ENCODE data around the gene BDH1. TPM values are rescaled to one million over a fixed set of nuclear protein-coding genes. Genes with fewer than 3 reads are reported as not detected.

Gene BDH1
- polyA plus RNA-seq, 1 donor from 2014 or later: 12.9 TPM

DNA sequence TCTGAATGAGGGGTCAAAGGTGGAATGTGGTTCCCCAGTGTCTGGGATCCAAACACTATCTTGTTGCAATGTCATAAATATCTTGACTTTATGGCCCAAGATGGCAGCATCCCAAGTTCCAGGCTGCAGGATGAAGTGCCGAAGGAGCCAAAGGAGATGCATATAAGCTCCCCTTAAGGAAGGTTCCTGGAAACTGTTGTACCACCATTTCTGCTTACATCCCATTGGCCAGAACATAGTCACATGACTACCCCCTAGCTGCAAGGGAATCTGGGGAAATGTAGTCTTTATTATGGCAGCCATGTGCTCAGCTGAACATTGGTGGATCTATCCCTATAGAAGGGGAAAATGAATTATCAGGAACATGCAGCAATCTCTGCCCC lies 54.3 kb downstream of the BDH1 start:
- Histone ChIP-seq H3K9me2 (ENCODE audit: insufficient read depth, low read length) (no peaks in the 10 kb centered on the region), H3K4me2 (ENCODE audit: low read length) (no peak overlapping the region), H3K4me3 (ENCODE audit: low read length) (no peak overlapping the region), H3K27ac (ENCODE audit: low read length) (no peak overlapping the region), H3F3A (ENCODE audit: insufficient read depth, low read length, poor library complexity, severe bottlenecking) (no peaks in the 10 kb centered on the region), H4K20me1 (ENCODE audit: insufficient read depth) (no peaks in the 10 kb centered on the region), H2AFZ (ENCODE audit: low read depth, low read length) (peak overlapping the region; percentile 15), H3K27me3 (ENCODE audit: insufficient read depth, low read depth, low read length) (no peaks in the 10 kb centered on the region), H3K9me3 (ENCODE audit: low read length) (no peaks in the 10 kb centered on the region), H3K9ac (ENCODE audit: low read length) (no peak overlapping the region), H3K79me2 (replicated peaks; ENCODE audit: insufficient read depth, low read length) (no peaks in the 10 kb centered on the region), H3K36me3 (ENCODE audit: insufficient read depth, low read length) (no peaks in the 10 kb centered on the region)
- TF ChIP-seq POLR2AphosphoS5 (IDR thresholded peaks at IDR 0.05): no peak
- TF ChIP-seq RAD21 (conservative IDR thresholded peaks at IDR 0.05): no peak

DNA sequence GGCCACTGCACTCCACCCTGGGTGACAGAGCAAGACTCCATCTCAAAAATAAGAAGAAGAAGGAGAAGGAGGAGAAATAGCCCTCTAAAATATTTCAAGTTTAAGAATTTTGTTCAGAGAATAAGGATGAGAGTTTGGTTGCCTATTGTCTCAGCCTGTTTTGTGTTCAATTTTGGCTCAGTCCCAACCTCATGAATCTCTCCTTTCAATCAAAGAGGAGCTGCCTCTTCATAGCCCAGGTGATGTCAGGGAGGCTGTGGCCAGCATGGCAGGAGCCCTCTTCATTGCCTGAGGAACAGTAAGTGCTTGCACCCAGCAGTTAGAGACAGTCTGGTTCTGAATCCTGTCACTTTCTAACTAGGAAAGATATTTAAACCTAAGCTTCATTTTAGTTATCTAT lies 55.0 kb downstream of the BDH1 start:
- no peak overlapping the region for H3K4me3 ChIP-seq (ENCODE audit: low read length)
- no peaks in the 10 kb centered on the region for H3K36me3 ChIP-seq (ENCODE audit: insufficient read depth, low read length)
- no peak for TF ChIP-seq EZH2 (IDR thresholded peaks at IDR 0.05; ENCODE audit: borderline replicate concordance, insufficient read depth, low read length, poor library complexity, severe bottlenecking)
- no peak for TF ChIP-seq RAD21 (conservative IDR thresholded peaks at IDR 0.05)
- H3K4me2 ChIP-seq (ENCODE audit: low read length): no peak overlapping the region
- H3K27me3 ChIP-seq (ENCODE audit: insufficient read depth, low read depth, low read length): no peaks in the 10 kb centered on the region
- H4K20me1 ChIP-seq (ENCODE audit: insufficient read depth): no peaks in the 10 kb centered on the region
- H3K79me2 ChIP-seq (replicated peaks; ENCODE audit: insufficient read depth, low read length): no peaks in the 10 kb centered on the region
- no peaks in the 10 kb centered on the region for H3F3A ChIP-seq (ENCODE audit: insufficient read depth, low read length, poor library complexity, severe bottlenecking)
- no peaks in the 10 kb centered on the region for H3K9me3 ChIP-seq (ENCODE audit: low read length)
- H3K27ac ChIP-seq (ENCODE audit: low read length): no peak overlapping the region
- no peaks in the 10 kb centered on the region for H3K9me2 ChIP-seq (ENCODE audit: insufficient read depth, low read length)
- H3K9ac ChIP-seq (ENCODE audit: low read length): no peak overlapping the region
- H2AFZ ChIP-seq (ENCODE audit: low read depth, low read length): no peak overlapping the region

DNA sequence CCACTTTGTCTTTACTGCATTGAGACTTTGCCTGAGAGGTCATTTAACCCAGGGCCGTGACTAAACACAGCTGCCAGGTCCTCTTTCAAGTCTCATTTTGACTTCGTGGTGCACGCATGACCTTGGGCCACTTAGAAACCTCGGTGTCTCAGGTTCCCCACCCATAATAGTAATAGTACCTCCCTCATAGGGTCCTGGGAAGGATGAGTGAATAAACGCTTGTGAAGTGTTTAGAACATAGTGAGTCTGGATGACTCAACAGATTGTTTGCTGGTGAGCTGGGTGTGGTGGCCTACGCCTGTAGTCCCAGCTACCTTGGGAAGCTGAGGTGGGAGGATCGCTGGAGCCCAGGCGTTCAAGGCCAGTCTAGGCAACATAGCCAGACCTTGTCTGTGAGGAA lies 56.3 kb downstream of the BDH1 start:
- Histone ChIP-seq H3K9me2 (ENCODE audit: insufficient read depth, low read length) (no peaks in the 10 kb centered on the region), H4K20me1 (ENCODE audit: insufficient read depth) (no peaks in the 10 kb centered on the region), H2AFZ (ENCODE audit: low read depth, low read length) (no peak overlapping the region), H3K4me3 (ENCODE audit: low read length) (no peak overlapping the region), H3K27ac (ENCODE audit: low read length) (no peak overlapping the region), H3F3A (ENCODE audit: insufficient read depth, low read length, poor library complexity, severe bottlenecking) (no peaks in the 10 kb centered on the region), H3K36me3 (ENCODE audit: insufficient read depth, low read length) (no peaks in the 10 kb centered on the region), H3K9me3 (ENCODE audit: low read length) (no peaks in the 10 kb centered on the region), H3K9ac (ENCODE audit: low read length) (no peak overlapping the region), H3K4me2 (ENCODE audit: low read length) (no peak overlapping the region), H3K79me2 (replicated peaks; ENCODE audit: insufficient read depth, low read length) (no peaks in the 10 kb centered on the region), H3K27me3 (ENCODE audit: insufficient read depth, low read depth, low read length) (no peaks in the 10 kb centered on the region)
- TF ChIP-seq, protein P1, sequence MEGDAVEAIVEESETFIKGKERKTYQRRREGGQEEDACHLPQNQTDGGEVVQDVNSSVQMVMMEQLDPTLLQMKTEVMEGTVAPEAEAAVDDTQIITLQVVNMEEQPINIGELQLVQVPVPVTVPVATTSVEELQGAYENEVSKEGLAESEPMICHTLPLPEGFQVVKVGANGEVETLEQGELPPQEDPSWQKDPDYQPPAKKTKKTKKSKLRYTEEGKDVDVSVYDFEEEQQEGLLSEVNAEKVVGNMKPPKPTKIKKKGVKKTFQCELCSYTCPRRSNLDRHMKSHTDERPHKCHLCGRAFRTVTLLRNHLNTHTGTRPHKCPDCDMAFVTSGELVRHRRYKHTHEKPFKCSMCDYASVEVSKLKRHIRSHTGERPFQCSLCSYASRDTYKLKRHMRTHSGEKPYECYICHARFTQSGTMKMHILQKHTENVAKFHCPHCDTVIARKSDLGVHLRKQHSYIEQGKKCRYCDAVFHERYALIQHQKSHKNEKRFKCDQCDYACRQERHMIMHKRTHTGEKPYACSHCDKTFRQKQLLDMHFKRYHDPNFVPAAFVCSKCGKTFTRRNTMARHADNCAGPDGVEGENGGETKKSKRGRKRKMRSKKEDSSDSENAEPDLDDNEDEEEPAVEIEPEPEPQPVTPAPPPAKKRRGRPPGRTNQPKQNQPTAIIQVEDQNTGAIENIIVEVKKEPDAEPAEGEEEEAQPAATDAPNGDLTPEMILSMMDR (IDR thresholded peaks at IDR 0.05; ENCODE audit: poor library complexity, severe bottlenecking): no peak
- TF ChIP-seq SMC3 (conservative IDR thresholded peaks at IDR 0.05; ENCODE audit: poor library complexity): no peak
- TF ChIP-seq EP300 (conservative IDR thresholded peaks at IDR 0.05; ENCODE audit: poor library complexity, severe bottlenecking): no peak
- TF ChIP-seq TAF1 (IDR thresholded peaks at IDR 0.05; ENCODE audit: low read depth): no peak
- TF ChIP-seq POLR2AphosphoS5 (IDR thresholded peaks at IDR 0.05): no peak
- no peak for TF ChIP-seq MXI1 (conservative IDR thresholded peaks at IDR 0.05; ENCODE audit: poor library complexity, severe bottlenecking)
- TF ChIP-seq RAD21 (conservative IDR thresholded peaks at IDR 0.05): no peak
- TF ChIP-seq, protein P2, sequence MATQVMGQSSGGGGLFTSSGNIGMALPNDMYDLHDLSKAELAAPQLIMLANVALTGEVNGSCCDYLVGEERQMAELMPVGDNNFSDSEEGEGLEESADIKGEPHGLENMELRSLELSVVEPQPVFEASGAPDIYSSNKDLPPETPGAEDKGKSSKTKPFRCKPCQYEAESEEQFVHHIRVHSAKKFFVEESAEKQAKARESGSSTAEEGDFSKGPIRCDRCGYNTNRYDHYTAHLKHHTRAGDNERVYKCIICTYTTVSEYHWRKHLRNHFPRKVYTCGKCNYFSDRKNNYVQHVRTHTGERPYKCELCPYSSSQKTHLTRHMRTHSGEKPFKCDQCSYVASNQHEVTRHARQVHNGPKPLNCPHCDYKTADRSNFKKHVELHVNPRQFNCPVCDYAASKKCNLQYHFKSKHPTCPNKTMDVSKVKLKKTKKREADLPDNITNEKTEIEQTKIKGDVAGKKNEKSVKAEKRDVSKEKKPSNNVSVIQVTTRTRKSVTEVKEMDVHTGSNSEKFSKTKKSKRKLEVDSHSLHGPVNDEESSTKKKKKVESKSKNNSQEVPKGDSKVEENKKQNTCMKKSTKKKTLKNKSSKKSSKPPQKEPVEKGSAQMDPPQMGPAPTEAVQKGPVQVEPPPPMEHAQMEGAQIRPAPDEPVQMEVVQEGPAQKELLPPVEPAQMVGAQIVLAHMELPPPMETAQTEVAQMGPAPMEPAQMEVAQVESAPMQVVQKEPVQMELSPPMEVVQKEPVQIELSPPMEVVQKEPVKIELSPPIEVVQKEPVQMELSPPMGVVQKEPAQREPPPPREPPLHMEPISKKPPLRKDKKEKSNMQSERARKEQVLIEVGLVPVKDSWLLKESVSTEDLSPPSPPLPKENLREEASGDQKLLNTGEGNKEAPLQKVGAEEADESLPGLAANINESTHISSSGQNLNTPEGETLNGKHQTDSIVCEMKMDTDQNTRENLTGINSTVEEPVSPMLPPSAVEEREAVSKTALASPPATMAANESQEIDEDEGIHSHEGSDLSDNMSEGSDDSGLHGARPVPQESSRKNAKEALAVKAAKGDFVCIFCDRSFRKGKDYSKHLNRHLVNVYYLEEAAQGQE (IDR thresholded peaks at IDR 0.05; ENCODE audit: borderline replicate concordance): no peak
- TF ChIP-seq EZH2 (IDR thresholded peaks at IDR 0.05; ENCODE audit: borderline replicate concordance, insufficient read depth, low read length, poor library complexity, severe bottlenecking): no peak
